ENCODE measurements around the gene UBE2S.

UBE2S gene

GRCh38 chr19:55441319-55441691 lies 33.7 kb upstream of the UBE2S start:
- POLR2A ChIA-PET, result no interaction called here
- H3K4me3 ChIP-seq (ENCODE audit: low read depth, low read length), result no peak overlapping the region
- no peak for DNase-seq (ENCODE audit: low read depth, low spot score)
- TF ChIP-seq, protein P1, sequence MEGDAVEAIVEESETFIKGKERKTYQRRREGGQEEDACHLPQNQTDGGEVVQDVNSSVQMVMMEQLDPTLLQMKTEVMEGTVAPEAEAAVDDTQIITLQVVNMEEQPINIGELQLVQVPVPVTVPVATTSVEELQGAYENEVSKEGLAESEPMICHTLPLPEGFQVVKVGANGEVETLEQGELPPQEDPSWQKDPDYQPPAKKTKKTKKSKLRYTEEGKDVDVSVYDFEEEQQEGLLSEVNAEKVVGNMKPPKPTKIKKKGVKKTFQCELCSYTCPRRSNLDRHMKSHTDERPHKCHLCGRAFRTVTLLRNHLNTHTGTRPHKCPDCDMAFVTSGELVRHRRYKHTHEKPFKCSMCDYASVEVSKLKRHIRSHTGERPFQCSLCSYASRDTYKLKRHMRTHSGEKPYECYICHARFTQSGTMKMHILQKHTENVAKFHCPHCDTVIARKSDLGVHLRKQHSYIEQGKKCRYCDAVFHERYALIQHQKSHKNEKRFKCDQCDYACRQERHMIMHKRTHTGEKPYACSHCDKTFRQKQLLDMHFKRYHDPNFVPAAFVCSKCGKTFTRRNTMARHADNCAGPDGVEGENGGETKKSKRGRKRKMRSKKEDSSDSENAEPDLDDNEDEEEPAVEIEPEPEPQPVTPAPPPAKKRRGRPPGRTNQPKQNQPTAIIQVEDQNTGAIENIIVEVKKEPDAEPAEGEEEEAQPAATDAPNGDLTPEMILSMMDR (IDR thresholded peaks at IDR 0.05; ENCODE audit: insufficient read depth, low read length, missing control alignments), result no peak
- CTCF ChIA-PET, result interaction anchor here (0.9 to 1.1 kb wide), 2 partner anchors 23 to 26 kb away, joined by 3 read pairs; no protein-coding TSS in a partner anchor

DNA sequence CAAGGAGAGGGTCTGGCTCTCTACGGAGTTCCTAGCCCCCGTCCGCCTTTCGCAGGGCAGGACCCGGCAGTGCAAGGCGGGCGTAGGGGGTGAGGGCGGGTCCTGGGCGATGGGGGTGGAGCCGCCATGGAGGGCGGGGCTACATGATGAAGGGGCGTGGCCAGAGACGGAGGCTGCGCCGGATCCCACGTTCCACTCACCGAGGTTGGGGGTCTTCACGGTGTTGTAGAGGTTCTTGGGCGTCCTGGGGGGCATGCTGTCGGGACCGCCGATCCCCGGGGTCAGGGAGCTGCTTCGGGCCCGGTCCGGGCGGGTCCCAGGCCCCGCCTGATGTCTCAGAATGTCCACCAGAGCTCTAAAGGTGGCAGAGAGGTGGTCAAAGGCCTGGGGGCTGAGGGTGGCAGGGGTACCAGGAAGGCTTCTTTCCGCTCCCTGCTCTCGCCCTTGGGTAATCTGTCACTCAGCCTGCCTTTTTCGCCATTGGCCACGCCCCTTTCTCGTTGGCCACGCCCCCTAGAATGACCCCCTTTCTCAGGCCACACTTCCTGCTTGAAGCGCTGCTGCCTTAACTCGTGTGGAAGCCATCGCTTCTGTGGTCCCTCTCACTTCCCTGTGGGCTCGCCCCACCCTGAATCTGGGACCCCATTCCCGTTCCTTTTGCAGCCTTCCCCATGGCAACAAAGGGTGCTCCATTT lies 33.0 kb upstream of the UBE2S start:
- no peak for DNase-seq (ENCODE audit: low read depth, low spot score)
- TF ChIP-seq, protein P1 (IDR thresholded peaks at IDR 0.05; ENCODE audit: insufficient read depth, low read length, missing control alignments), result no peak
- no peak overlapping the region for H3K4me3 ChIP-seq (ENCODE audit: low read depth, low read length)
- POLR2A ChIA-PET, result no interaction called here
- CTCF ChIA-PET, result no interaction called here

DNA sequence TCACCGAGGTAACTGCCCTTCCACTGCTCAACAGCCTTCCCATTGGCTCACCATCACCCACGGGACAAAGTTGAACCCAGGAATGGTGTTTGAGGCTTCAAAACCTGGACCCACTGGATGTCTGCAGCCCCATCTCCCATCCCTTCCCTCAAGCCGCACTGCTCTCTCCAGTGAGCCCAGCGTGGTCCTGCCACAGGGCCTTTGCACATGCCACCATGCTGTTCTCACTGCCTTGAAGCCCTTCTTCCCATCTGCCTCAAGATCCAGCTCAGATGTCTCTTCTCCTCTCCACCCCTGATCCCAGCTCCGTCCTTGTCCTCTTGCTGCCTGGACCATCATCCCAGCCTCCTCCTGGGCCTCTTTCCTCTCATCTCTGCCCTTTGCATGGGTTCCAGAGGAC lies 31.5 kb upstream of the UBE2S start:
- ChIA-PET CTCF (interaction anchor here (0.7 to 0.8 kb wide), 2 partner anchors 15 to 21 kb away, joined by 3 to 4 read pairs; no protein-coding TSS in a partner anchor), POLR2A (no interaction called here)
- TF ChIP-seq, protein P1 (IDR thresholded peaks at IDR 0.05; ENCODE audit: insufficient read depth, low read length, missing control alignments), result no peak

GRCh38 chr19:55437410-55437809 lies 29.8 kb upstream of the UBE2S start:
- CTCF ChIA-PET, result interaction anchor here (0.7 to 1.5 kb wide), 7 partner anchors 8 to 295 kb away, joined by 3 to 8 read pairs (median 4); no protein-coding TSS in a partner anchor
- no peak overlapping the region for H3K4me3 ChIP-seq (ENCODE audit: low read depth, low read length)
- DNase-seq (ENCODE audit: low read depth, low spot score), result no peak
- POLR2A ChIA-PET, result interaction anchor here (1.2 kb wide), 1 partner anchor 30 kb away, joined by 6 read pairs; the partner anchor contains the start of gene UBE2S
- TF ChIP-seq, protein P1 (IDR thresholded peaks at IDR 0.05; ENCODE audit: insufficient read depth, low read length, missing control alignments), result no peak

More for the DNA sequence above, 31.5 kb upstream of the UBE2S start:
- H3K4me3 ChIP-seq (ENCODE audit: low read depth, low read length), result no peak overlapping the region
- DNase-seq (ENCODE audit: low read depth, low spot score), result no peak

DNA sequence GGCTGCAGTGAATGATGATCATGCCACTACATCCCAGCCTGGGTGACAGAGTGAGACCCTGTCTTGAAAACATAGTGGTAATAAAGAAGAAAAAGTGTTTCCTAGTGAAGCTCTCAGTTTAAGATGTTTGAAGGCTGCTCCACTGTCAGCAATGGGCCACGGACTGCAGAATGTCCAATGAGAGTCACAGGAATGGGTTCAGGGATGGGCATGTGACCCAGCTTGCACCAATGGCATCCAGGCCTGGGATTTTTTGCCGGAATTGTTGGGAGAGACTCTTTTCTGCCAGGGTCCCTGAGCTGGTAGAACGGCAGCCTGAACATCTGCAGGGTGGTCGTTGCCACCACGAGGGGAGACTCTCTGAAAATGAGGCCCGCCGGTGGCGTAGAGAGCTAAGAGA lies 29.3 kb upstream of the UBE2S start:
- H3K4me3 ChIP-seq (ENCODE audit: low read depth, low read length), result no peak overlapping the region
- ChIA-PET CTCF (interaction anchor here (0.9 to 1.5 kb wide), 7 partner anchors 9 to 294 kb away, joined by 3 to 8 read pairs (median 5); no protein-coding TSS in a partner anchor), POLR2A (interaction anchor here (1.2 kb wide), 1 partner anchor 29 kb away, joined by 6 read pairs; the partner anchor contains the start of gene UBE2S)
- TF ChIP-seq, protein P1 (IDR thresholded peaks at IDR 0.05; ENCODE audit: insufficient read depth, low read length, missing control alignments), result no peak
- DNase-seq (ENCODE audit: low read depth, low spot score), result no peak

- ChIA-PET POLR2A (no interaction called here), CTCF (no interaction called here)
- H3K4me3 ChIP-seq (ENCODE audit: low read depth, low read length), result no peak overlapping the region
- TF ChIP-seq, protein P1 (IDR thresholded peaks at IDR 0.05; ENCODE audit: insufficient read depth, low read length, missing control alignments), result no peak
- DNase-seq (ENCODE audit: low read depth, low spot score), result no peak
Observed at GRCh38 chr19:55435020-55435419, 27.4 kb upstream of the UBE2S start.

Data from AG04449 (cell line).